ENCODE measurements around the gene ITM2B. TPM values are rescaled to one million over a fixed set of nuclear protein-coding genes. Genes with fewer than 3 reads are reported as not detected.
"Not testable (repeated sequence)": the region's sequence is repeated elsewhere in the genome, so short reads cannot be mapped to it uniquely, and the experiment has no call there.

ITM2B gene
- total RNA-seq, 2 donors from 2014 or later = 436 to 638 TPM

DNA sequence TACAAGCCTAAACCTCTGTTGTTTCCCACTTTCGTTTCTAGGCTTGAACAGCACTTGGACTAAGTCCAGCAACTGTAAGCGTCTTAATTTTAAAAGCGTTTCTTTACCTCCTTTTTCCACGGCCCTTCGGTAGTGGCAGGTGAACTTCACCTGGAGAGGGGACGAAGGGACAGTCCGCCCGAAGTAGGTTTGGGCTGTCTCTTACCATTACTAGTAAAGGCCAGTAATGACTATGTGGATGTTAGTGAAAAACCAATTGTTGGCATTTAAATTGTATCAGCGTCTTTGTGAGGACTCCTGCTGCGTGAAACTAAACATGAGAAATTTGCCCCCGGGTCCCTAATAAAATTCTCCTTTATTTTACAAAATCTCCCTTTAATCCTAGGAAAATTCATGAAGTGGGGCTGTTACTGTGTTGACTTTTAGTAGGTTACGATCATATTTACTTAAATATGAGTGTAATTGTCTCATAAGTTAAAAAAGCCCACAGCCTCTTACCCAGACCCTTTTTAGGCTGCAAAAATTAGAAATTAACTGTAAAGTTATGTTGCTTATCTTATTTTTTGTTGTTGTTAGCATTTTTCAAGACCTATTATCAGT, 983 bp downstream of the ITM2B start:
- peak; percentile 5 for ATAC-seq (ENCODE audit: insufficient number of reproducible peaks, low FRiP score, low read depth)
- Histone ChIP-seq H3K4me1 (ENCODE audit: control insufficient read depth in 1 of 2, low read depth in 2 of 2) (peaks cover 34 to 47% of the 10 kb centered on the region in 2 donors), H3K36me3 (no peaks in the 10 kb centered on the region), H3K4me3 (peak overlapping the region; percentile 100), H3K27ac (peak overlapping the region; percentile 99 to 100), H3K27me3 (replicated peaks; ENCODE audit: insufficient read depth) (no peaks in the 10 kb centered on the region), H3K9me3 (no peaks in the 10 kb centered on the region)
- TF ChIP-seq, protein P1, sequence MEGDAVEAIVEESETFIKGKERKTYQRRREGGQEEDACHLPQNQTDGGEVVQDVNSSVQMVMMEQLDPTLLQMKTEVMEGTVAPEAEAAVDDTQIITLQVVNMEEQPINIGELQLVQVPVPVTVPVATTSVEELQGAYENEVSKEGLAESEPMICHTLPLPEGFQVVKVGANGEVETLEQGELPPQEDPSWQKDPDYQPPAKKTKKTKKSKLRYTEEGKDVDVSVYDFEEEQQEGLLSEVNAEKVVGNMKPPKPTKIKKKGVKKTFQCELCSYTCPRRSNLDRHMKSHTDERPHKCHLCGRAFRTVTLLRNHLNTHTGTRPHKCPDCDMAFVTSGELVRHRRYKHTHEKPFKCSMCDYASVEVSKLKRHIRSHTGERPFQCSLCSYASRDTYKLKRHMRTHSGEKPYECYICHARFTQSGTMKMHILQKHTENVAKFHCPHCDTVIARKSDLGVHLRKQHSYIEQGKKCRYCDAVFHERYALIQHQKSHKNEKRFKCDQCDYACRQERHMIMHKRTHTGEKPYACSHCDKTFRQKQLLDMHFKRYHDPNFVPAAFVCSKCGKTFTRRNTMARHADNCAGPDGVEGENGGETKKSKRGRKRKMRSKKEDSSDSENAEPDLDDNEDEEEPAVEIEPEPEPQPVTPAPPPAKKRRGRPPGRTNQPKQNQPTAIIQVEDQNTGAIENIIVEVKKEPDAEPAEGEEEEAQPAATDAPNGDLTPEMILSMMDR (IDR thresholded peaks at IDR 0.05) = no peak
- no peak for DNase-seq (ENCODE audit: low spot score)

DNA sequence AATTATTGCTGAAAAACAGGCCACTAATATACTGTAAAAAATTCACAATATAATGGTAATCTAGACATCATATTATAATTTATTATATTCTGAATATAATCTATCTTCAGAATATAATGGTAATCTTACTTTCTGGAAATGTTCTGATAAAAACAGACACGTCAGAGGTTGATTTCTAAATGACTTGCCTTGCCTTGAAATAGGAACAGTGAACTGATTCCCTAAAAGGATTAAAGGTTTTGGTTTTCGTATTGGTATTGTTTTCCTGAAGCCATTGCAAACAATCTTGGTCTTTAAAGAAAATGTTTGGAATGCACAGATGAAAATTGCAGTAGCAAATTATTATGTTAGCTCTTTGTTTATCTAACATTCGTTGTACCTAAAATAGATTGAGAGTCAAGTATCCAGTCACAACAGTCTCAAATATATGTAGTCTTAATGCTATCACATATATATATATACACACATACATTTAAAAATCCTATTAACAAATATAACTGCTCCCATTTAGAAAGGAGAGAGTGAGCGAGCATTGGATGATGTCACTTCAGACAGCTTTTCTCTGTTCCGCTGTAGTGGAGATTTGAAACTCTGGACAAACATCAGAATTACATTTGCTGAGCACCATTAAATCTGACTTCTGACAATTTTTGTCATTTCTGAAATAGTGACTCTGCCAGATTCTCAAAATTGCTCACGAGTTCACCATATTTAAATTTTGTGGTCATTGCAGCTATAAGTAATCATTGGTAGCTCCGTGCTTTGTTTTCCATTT, 1.7 kb downstream of the ITM2B start:
- Histone ChIP-seq H3K4me1 (ENCODE audit: control insufficient read depth in 1 of 2, low read depth in 2 of 2) (peaks cover 40 to 54% of the 10 kb centered on the region in 2 donors), H3K36me3 (no peaks in the 10 kb centered on the region), H3K27me3 (replicated peaks; ENCODE audit: insufficient read depth) (no peaks in the 10 kb centered on the region), H3K4me3 (peak overlapping the region; percentile 100), H3K27ac (peak overlapping the region; percentile 99 to 100), H3K9me3 (no peaks in the 10 kb centered on the region)
- TF ChIP-seq, protein P1 (IDR thresholded peaks at IDR 0.05) = no peak
- ATAC-seq (ENCODE audit: insufficient number of reproducible peaks, low FRiP score, low read depth) = no peak
- DNase-seq (ENCODE audit: low spot score) = no peak

DNA sequence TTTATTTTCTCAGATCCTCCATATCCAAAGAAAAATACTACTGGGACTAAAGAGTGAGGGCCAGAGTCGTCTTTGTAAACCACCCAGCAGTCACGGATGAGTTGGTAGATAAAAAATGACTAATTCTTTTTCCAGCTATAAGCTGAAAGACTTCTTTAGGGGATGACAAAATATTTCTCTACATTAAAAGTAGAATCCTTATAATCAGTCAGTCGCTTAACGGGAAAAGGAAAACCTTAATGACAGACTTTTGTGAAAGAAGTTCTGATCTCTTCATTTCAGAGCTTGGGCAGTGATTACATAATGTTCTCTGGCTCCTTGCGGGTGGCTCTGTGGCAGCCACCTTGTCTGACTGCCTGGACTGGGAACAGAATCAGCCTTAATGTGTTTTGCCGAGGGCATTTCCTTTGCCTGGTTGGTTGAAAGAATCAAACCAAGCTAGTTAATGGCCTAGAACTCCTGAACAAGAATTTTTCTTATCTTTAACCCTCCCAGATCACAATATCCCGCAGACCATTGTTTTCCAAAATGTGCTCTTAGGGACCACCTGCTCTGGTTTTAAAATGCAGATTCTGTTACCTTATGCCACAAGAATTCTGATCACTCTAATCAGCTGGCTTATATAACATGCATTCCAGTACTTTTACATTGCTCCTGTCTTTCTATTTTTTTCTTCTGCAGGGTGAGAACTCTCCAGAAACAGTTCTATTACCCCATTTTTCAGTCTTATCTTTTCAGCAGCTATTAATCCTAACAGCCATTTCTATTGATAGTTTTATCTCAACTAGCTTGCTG, 2.5 kb downstream of the ITM2B start:
- no peaks in the 10 kb centered on the region for H3K36me3 ChIP-seq
- H3K27ac ChIP-seq = peak overlapping the region; percentile 99 to 100
- H3K4me1 ChIP-seq (ENCODE audit: control insufficient read depth in 1 of 2, low read depth in 2 of 2) = peaks cover 45 to 60% of the 10 kb centered on the region in 2 donors
- DNase-seq (ENCODE audit: low spot score) = no peak
- H3K27me3 ChIP-seq (replicated peaks; ENCODE audit: insufficient read depth) = no peaks in the 10 kb centered on the region
- TF ChIP-seq, protein P1 (IDR thresholded peaks at IDR 0.05) = no peak
- H3K4me3 ChIP-seq = peak overlapping the region; percentile 100
- no peaks in the 10 kb centered on the region for H3K9me3 ChIP-seq
- ATAC-seq (ENCODE audit: insufficient number of reproducible peaks, low FRiP score, low read depth) = no peak

DNA sequence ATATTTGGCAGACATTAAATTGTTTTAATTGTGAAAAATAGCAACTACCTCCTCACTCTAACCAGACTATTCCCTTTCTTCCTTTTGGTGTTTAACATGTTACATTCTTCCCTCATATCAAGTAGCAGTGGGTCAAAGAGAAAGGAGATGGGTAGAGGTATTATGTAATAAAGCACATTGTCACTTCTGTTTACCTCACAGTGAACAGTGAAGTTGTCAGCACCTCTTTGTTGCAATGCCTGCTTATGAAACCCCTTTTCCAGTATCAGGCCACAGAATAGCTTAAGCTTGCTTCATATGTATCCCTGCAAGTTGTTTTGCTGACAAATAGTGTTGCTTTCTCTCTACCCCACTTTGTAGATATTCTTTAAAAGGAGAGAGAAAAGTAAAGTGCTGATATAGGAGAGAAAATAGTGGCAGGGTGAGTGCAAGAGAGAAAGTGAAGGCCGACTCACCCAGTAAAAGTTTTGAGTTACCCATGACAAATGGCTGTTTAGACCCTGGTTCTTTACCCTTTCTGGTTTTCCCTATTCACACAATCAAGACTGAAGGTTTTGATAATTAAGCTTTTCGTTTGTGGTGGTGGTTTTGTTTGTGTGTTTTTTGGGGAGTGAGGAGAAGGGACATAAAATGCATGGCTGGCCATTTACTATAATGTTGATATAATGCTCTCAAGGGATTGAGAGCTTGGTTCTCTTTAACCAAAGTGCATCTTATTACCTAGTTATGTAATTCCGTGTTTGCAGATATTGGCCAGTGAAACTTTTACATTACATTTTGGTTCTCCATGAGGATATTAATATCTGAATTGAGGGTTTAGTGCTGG, 3.7 kb downstream of the ITM2B start:
- no peak for DNase-seq (ENCODE audit: low spot score)
- peak overlapping the region in 1 of 2 donors; percentile 24 for H3K27ac ChIP-seq
- TF ChIP-seq, protein P1 (IDR thresholded peaks at IDR 0.05) = no peak
- H3K4me1 ChIP-seq (ENCODE audit: control insufficient read depth in 1 of 2, low read depth in 2 of 2) = peaks cover 49 to 67% of the 10 kb centered on the region in 2 donors
- H3K4me3 ChIP-seq = peak overlapping the region; percentile 100
- H3K27me3 ChIP-seq (replicated peaks; ENCODE audit: insufficient read depth) = no peaks in the 10 kb centered on the region
- no peaks in the 10 kb centered on the region for H3K36me3 ChIP-seq
- ATAC-seq (ENCODE audit: insufficient number of reproducible peaks, low FRiP score, low read depth) = no peak
- no peaks in the 10 kb centered on the region for H3K9me3 ChIP-seq

DNA sequence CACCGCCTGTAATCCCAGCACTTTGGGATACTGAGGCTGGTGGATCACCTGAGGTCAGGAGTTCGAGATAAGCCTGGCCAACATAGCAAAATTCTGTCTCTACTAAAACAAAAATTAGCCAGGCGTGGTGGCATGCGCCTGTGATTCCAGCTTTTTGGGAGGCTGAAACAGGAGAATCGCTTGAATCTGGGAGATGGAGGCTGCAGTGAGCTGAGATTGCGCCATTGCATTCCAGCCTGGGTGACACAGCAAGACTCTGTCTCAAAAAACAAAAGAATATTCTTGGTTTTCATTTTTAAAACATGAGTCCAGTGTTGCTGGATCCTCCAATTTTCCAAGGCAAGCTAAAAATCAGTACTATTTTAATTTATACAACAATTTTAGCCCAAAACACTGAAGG, 6.4 kb downstream of the ITM2B start:
- not testable (repeated sequence) for H3K9me3 ChIP-seq; H3K36me3 ChIP-seq; H3K27me3 ChIP-seq (replicated peaks; ENCODE audit: insufficient read depth); DNase-seq (ENCODE audit: low spot score); ATAC-seq (ENCODE audit: insufficient number of reproducible peaks, low FRiP score, low read depth); H3K4me3 ChIP-seq
- Histone ChIP-seq H3K27ac (peak overlapping the region; percentile 3 to 8), H3K4me1 (ENCODE audit: control insufficient read depth in 1 of 2, low read depth in 2 of 2) (peaks cover 58 to 61% of the 10 kb centered on the region in 2 donors)
